ENCODE data around the gene BTBD9.

- no peak for TF ChIP-seq RARB (CRISPR knock-in tag; IDR thresholded peaks at IDR 0.05)
- no peak for TF ChIP-seq ZNF8 (CRISPR knock-in tag; IDR thresholded peaks at IDR 0.05)
- TF ChIP-seq TCF4 (CRISPR knock-in tag; IDR thresholded peaks at IDR 0.05; ENCODE audit: borderline replicate concordance), result no peak
- no peak for TF ChIP-seq ESRRG (CRISPR knock-in tag; IDR thresholded peaks at IDR 0.05)
- no peak for TF ChIP-seq BACH2 (CRISPR knock-in tag; IDR thresholded peaks at IDR 0.05; ENCODE audit: borderline replicate concordance)
- no peak for TF ChIP-seq ZFP30 (CRISPR knock-in tag; IDR thresholded peaks at IDR 0.05)
- no peak for TF ChIP-seq PATZ1 (CRISPR knock-in tag; IDR thresholded peaks at IDR 0.05; ENCODE audit: borderline replicate concordance)
Measured at GRCh38 chr6:38587766-38588362, 51.9 kb downstream of the BTBD9 start.
